Colonic mucosa (tissue), 4 donors: ENCODE results near the gene CRACR2B. TPM values are rescaled to one million over a fixed set of nuclear protein-coding genes. Genes with fewer than 3 reads are reported as not detected.

Source experiments
- DNase-seq: peaks from one replicate; pipeline ENCODE4 v3.0.0-alpha.2; 2020
- H3K27ac ChIP-seq: fragments of 200-600 bp; one replicate; pipeline ENCODE4 v1.8.0; 2021
- H3K27me3 ChIP-seq: fragments of 200-600 bp; one replicate; pipeline ENCODE4 v1.8.0; 2021
- H3K36me3 ChIP-seq: fragments of 200-600 bp; one replicate; pipeline ENCODE4 v1.8.0; 2021
- H3K4me1 ChIP-seq: fragments of 200-600 bp; one replicate; pipeline ENCODE4 v1.8.0; 2021; ENCODE audit warnings: mild to moderate bottlenecking
- H3K4me3 ChIP-seq: fragments of 200-600 bp; one replicate; pipeline ENCODE4 v1.8.0; 2021
- H3K9ac ChIP-seq, 2 donors: one replicate each; pipeline ENCODE4 v1.7.0; 2013; ENCODE audit warnings: control low read depth in 2 of 2, low read depth in 2 of 2, low read length in 2 of 2
- H3K9me3 ChIP-seq: fragments of 200-600 bp; one replicate; pipeline ENCODE4 v1.8.0; 2021
- intact Hi-C: fragments of 100-400 bp; cut with DNase I; formaldehyde crosslinking; loops from one replicate; pipeline ENCODE4 v1.14.1; 2022
- total RNA-seq, 2 donors: library from RNA; stranded (reverse); fragmentation: NEBNext Ultra II Directional in 1 of 2; extraction: Animal tissue kit (Norgen Biotek cat#: 25700) in 1 of 2; gene quantifications; one replicate each; pipeline ENCODE4 v1.2.1, GENCODE V29; 2021
- TF ChIP-seq, protein P1 (sequence below): fragments of 200-600 bp; IDR thresholded peaks from one replicate; pipeline ENCODE4 v1.8.0; 2022; ENCODE audit warnings: antibody characterized with exemption, mild to moderate bottlenecking
- donor health status: healthy.
- donor health status: DM: no; HTN: no; CAD: no.
- donor health status: DM: no; HTN: no; CAD: no.

Gene CRACR2B
- total RNA-seq, 2 donors from 2014 or later, result 97.3 to 108 TPM

GRCh38 chr11:812390-812789 is 15.3 kb upstream of the CRACR2B start:
- no peak overlapping the region for H3K27ac ChIP-seq
- intact Hi-C loops, result no loop called here
- peaks cover 21% of the 10 kb centered on the region for H3K4me1 ChIP-seq
- TF ChIP-seq, protein P1, sequence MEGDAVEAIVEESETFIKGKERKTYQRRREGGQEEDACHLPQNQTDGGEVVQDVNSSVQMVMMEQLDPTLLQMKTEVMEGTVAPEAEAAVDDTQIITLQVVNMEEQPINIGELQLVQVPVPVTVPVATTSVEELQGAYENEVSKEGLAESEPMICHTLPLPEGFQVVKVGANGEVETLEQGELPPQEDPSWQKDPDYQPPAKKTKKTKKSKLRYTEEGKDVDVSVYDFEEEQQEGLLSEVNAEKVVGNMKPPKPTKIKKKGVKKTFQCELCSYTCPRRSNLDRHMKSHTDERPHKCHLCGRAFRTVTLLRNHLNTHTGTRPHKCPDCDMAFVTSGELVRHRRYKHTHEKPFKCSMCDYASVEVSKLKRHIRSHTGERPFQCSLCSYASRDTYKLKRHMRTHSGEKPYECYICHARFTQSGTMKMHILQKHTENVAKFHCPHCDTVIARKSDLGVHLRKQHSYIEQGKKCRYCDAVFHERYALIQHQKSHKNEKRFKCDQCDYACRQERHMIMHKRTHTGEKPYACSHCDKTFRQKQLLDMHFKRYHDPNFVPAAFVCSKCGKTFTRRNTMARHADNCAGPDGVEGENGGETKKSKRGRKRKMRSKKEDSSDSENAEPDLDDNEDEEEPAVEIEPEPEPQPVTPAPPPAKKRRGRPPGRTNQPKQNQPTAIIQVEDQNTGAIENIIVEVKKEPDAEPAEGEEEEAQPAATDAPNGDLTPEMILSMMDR, result no peak
- H3K9ac ChIP-seq, result no peak overlapping the region
- no peak overlapping the region for H3K4me3 ChIP-seq
- DNase-seq, result no peak
- H3K27me3 ChIP-seq, result no peaks in the 10 kb centered on the region
- H3K36me3 ChIP-seq, result peaks cover 4% of the 10 kb centered on the region
- no peaks in the 10 kb centered on the region for H3K9me3 ChIP-seq

GRCh38 chr11:813072-813455 is 14.7 kb upstream of the CRACR2B start:
- H3K4me3 ChIP-seq, result no peak overlapping the region
- H3K27me3 ChIP-seq, result no peaks in the 10 kb centered on the region
- H3K9me3 ChIP-seq, result no peaks in the 10 kb centered on the region
- TF ChIP-seq, protein P1, result no peak
- H3K36me3 ChIP-seq, result peaks cover 4% of the 10 kb centered on the region
- peaks cover 18% of the 10 kb centered on the region for H3K4me1 ChIP-seq
- H3K27ac ChIP-seq, result no peak overlapping the region
- H3K9ac ChIP-seq, result no peak overlapping the region
- intact Hi-C loops, result no loop called here
- no peak for DNase-seq

DNA sequence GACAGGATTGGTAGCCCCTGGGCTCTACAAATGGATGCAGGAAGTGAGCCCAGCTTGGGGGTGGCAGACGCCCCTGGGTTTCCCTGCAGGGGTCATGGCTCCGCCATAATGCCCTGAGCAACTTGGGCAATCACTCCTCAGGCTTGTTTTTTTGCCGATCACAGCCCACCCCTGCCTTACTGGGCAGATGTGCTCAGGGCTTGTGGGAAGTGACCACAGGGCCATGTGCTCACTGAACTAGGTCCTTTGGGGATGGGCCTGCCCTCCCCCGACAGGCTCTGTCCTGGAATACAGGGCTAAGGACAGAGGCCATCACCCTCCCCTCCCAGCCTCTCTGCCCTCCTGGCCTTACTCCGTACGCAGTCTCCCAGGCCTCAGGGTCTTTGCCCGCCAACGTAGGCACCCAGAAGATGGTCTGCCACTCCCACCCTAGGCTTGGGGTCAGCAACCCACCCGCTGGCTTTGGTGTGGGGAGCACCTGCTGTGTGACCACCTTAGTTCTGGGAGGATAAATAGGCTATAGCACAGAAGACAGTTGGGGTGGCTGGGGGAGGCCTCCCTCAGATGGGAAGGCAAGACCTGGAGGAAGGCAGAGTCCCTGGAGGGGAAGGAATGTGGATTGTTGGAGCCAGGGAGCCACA is 14.1 kb upstream of the CRACR2B start:
- Histone ChIP-seq H3K27me3 (no peaks in the 10 kb centered on the region), H3K4me3 (no peak overlapping the region), H3K9ac (no peak overlapping the region), H3K36me3 (peaks cover 4% of the 10 kb centered on the region), H3K27ac (no peak overlapping the region), H3K9me3 (no peaks in the 10 kb centered on the region), H3K4me1 (peaks cover 16% of the 10 kb centered on the region)
- intact Hi-C loops, result no loop called here
- no peak for DNase-seq
- TF ChIP-seq, protein P1, result no peak

DNA sequence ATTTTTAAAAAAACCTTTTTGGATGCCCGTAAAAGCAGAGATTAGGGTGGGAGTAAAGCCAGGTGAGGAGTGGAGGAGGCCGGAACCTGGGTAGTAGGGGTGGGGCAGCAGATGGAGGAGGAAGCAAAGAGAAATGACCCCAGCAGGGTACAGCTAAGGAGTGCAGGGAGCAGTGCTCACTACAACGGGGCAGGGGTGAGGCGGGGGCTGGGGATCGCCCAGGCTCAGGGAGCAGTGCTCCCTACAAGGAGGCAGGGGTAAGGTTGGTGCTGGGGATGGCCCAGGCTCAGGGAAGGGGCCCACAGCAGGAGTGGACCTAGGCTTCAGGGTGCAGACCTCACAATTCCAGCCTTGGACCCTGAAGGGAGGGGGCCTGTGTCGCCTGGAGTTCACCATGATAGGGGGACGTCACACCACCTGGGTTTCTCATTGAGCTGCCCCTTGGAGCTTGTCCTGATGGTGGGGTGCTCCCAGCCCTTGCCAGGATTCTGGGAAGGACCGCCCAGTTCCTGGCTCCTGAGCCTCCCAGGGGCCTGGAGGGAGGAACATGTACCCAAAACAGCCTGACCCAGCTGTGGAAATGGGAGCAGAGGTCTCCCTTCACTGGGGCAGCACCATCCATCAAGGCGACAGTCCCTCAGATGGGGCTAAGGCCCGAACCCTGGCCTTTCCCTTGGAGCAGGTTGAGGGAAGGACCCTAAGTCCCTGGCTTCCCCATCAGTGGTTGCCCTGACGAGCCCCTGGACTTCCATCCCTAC is 11.9 kb upstream of the CRACR2B start:
- Histone ChIP-seq H3K4me1 (peaks cover 21% of the 10 kb centered on the region), H3K36me3 (peaks cover 4% of the 10 kb centered on the region), H3K9me3 (no peaks in the 10 kb centered on the region), H3K27ac (no peak overlapping the region), H3K9ac (no peak overlapping the region), H3K27me3 (no peaks in the 10 kb centered on the region), H3K4me3 (no peak overlapping the region)
- TF ChIP-seq, protein P1, result no peak
- intact Hi-C loops, result no loop called here
- DNase-seq, result no peak

DNA sequence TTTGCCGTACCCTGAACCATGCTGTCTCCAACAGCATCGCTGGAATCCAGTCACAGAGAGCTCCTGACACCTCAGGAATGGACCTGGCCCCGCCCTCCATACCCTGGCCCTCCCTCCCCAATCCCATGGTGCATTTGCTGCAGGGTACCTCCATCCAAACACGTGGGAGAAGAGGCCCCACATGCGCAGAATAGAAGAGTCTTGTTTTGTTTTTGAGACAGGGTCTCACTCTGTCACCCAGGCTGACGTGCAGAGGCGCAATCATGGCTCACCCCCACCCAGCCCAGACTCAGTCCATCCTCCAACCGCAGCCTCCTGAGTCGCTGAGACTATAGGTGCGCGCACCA is 11.3 kb upstream of the CRACR2B start:
- Histone ChIP-seq H3K4me3 (no peak overlapping the region), H3K9ac (no peak overlapping the region), H3K9me3 (no peaks in the 10 kb centered on the region), H3K4me1 (peaks cover 21% of the 10 kb centered on the region), H3K36me3 (peaks cover 4% of the 10 kb centered on the region), H3K27ac (no peak overlapping the region), H3K27me3 (no peaks in the 10 kb centered on the region)
- TF ChIP-seq, protein P1, result no peak
- DNase-seq, result no peak
- intact Hi-C loops, result no loop called here
